ENCODE measurements around the gene LSR.

The LSR gene, protein sequence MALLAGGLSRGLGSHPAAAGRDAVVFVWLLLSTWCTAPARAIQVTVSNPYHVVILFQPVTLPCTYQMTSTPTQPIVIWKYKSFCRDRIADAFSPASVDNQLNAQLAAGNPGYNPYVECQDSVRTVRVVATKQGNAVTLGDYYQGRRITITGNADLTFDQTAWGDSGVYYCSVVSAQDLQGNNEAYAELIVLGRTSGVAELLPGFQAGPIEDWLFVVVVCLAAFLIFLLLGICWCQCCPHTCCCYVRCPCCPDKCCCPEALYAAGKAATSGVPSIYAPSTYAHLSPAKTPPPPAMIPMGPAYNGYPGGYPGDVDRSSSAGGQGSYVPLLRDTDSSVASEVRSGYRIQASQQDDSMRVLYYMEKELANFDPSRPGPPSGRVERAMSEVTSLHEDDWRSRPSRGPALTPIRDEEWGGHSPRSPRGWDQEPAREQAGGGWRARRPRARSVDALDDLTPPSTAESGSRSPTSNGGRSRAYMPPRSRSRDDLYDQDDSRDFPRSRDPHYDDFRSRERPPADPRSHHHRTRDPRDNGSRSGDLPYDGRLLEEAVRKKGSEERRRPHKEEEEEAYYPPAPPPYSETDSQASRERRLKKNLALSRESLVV

DNA sequence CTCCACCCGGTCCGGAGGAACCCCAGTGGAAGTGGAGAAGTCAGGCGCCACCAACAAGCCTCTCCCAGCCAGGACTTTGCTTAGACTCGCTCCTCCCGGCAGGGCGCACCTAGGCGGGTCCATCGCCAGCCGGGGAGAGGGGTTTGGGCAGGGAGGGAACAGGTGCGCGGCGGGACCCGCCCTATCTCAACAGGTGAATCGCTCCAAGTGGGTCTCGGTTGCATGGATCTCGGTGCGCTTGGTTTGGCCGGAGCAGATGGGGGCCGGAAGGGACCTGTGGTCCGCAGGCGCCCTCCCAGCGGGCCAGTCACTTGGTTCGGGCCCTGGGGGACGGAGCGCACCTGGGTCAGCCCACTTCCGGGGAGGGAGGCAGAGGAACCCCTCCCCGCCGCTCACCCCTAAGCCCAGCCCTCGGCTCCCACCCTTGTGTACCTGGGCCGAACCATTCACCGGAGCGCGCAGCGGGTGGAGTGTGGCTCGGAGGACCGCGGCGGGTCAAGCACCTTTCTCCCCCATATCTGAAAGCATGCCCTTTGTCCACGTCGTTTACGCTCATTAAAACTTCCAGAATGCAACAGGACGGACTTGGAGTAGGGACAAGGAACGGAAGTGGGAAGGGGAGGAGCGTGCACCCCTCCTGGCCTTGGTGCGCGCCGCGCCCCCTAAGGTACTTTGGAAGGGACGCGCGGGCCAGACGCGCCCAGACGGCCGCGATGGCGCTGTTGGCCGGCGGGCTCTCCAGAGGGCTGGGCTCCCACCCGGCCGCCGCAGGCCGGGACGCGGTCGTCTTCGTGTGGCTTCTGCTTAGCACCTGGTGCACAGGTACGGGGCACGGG, at the start of gene LSR:
TSS of gene LSR (plus strand) at position 693 of the 836 bp plus-strand sequence. CDS start at position 714, 21 bp downstream.
- DNase-seq (ENCODE audit: low read depth): no peak

DNA sequence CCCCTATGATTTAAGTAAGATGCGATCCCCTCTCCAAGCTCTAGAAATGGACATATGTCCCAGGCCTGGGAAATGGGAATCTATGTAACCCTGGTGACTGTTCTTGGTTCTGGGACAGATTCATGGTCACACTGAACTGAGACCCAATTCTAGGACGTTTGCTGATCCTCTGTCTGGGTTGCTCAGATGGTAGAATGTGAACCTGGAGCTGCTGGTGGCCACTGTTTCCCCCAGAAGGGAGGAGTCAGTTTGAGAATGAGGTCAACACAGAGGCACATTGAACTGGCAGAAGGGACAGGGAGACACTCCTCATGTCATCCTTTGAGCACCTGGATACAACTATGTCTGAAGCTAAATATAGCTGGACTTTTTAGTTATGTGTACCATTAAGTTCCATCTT, 49.3 kb upstream of the LSR start:
- no peak for DNase-seq (ENCODE audit: low read depth)

DNA sequence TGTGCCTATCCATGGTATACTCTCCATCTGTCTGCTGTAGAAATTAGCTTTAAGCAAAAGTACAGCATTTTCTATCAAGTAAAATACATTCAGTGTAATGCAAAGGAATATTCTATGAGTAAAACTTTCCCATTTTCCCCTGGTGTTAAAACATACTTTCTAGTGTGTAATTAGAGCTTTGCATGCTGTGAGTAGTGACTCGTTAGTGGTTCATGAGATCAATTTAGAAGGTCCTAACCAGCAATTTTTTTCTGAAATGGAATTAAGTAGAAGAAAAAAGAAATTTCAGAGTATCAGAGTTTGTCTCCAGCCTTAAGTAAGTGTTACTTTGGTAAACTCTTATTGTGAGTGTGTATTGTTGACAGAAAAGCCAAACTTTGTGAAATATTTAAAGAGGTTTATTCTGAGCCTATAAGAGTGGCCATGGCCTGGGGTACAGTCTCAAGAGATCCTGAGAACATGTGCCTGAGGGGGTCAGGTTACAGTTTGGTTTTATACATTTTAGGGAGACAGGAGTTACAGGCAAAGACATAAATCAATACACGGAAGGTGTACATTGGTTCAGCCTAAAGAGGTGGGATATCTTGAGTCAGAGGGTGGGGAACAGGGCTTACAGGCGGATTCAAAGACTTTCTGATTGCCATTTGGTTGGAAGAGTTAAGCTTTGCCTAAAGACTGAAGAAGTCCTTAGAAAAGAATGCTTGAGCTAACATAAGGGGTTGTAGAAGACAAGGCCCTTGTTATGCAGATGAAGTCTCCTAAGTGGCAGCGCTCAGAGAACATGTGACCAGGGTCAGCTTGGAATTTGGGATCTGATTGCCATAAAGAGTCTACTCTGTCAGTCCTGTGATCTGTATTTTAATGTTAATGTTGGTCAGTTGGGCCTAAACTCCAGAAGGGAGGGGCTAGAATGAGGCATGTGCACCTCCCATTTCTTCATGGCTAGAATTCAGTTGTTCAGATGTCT, 45.8 kb upstream of the LSR start:
- DNase-seq (ENCODE audit: low read depth): no peak

DNA sequence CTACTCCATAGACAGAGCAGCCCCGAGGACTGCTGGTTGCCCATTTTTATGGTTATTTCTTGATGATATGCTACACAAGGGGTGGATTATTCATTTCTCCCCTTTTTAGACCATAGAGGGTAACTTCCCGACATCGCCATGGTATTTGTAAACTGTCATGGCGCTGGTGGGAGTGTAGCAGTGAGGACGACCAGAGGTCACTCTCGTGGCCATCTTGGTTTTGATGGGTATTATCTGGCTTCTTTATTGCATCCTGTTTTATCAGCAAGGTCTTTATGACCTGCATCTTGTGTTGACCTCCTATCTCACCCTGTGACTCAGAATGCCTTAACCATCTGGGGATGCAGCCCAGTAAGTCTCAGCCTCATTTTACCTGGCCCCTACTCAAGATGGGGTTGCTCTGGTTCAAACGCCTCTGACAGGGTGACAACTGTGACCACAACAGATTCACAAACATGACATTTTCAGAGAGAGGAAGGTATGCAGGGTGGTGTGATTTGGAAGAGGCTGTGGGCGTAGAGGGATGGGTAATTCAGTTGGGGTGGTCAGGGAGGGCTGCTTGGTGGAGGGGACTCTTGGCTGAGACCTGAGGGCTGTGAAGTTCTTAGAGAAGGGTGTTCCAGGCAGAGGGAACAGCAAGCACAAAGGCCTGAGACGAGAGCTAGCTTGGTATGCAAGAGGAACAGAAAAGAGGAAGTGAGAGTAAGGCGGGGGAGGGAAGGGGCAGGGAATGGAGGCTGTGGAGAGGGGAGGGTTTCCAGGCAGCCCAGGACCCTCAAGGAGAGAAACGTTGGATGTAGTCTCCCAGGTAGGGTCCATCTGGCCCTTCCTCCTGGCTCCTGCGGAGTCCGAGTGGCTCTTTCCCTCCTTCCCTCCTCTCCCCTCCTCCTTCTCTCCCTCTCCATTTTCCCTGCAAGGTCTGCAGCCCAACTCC, 43.7 kb upstream of the LSR start:
- DNase-seq (ENCODE audit: low read depth): no peak

DNA sequence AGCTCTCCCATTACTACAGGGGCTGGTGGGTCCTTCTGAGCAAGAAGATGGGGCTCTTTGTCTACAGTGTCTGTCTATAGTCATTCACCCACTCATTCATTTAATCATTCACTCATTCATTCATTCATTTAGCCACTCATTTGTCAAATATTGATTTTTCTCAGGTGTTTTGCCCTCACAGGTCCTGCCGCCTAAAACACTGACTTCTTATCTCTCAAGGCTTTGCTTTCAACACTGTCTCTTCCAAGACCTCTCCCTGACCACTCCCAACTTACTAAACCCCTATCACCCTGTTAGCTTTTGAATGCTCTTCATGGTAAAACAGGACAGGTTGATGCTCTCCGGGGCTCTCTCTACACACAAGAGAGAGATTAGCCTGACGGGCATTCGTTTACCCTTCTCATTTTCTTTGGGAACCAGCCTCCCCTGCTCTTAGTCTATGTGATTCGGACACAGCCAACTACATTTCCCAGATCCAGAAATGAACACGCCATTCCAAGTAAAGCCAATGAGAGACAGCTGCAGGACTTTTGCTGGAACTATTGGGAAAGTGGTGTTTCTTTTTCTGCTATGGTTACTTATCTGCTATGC, 43.0 kb upstream of the LSR start:
- no peak for DNase-seq (ENCODE audit: low read depth)

DNA sequence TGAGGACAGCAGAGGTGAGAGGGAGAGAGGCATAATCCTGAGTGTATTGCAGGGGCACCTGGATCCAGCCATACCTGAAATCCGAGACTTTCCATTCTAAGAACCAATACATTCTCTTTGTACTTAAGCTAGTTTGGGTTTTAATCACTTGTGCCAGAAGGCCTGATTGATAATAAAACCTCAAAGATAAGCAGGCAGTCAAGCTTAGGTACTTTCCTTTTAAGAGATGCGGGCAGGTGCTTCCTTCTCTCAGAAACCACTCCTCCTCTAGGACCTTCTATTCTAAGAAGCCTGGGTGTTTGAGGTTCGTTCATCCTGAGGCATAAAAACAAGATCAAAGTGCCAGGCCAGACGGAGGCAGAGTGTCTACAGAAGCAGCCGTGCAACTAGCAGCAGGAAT, 42.4 kb upstream of the LSR start:
- DNase-seq (ENCODE audit: low read depth): no peak

DNA sequence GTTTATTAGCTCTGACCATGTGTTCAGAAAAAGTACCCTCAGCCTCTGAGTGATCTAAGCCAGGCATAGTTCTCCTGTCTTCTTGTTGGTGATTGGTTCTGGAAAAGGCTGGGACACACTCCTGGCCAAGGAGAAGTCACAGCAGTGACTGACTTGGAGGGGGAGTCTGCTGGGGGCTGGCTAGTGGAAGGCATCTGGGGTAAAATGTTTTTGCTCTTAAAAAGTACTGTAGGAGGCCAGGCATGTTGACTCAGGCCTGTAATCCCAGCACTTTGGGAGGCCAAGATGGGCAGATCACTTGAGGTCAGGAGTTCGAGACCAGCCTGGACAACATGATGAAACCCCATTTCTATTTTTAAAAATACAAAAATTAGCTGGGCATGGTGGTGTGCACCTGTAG, 41.9 kb upstream of the LSR start:
- no peak for DNase-seq (ENCODE audit: low read depth)

DNA sequence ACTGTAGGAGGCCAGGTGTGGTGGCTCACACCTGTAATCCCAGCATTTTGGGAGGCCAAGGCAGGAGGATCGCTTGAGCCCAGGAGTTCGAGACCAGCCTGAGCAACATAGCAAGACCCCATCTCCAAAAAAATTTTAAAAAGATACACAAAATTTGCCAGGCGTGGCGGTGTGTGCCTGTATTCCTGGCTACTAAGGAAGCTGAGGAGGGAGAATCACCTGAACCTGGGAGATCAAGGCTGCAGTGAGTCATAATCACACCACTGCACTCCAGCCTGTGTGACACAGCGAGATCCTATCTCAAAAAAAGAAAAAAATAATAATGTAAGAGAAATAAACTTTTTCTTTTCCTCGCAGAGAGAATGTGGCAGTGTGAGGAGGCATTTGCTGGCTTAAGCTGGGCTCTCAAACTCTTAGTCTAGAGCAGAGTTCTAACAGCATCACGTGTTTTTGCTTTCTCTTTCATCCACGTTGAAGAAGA, 41.4 kb upstream of the LSR start:
- DNase-seq (ENCODE audit: low read depth): no peak

DNA sequence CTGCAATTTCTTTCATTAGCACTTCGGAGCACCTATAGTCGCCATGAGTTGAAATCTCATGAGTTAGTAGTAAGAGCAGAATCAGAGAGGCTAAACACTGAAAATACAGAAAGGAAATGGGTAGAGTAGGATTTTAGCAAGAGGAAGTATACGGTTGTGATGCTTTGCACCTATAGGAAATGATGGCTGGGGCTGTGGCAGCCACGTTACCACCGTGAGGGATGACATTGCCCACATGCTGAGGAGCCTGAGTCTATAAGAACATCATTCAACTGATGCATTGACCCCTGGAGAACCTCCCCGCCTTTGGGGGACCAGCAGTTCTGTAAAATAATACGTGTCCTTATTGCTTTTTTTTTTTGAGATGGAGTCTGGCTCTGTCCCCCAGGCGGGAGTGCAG, 40.7 kb upstream of the LSR start:
- no peak for DNase-seq (ENCODE audit: low read depth)

DNA sequence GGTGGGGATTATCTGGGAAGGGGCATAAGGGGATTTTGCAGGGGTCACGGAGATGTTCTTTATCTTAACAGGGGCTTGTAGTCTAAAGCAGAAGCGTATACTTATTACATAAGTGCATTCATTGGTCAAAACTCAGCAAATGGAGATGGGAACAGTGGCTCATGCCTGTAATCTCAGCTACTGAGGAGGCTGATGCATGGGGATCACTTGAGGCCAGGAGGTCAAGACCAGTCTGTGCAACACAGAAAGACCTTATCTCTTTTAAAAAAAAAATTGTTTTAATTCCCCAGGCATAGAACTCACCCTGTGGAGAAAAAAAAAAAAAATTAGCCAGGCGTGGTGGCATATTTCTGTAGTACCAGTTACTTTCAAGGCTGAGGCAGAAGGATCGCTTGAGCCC, 39.2 kb upstream of the LSR start:
- DNase-seq (ENCODE audit: low read depth): no peak

DNA sequence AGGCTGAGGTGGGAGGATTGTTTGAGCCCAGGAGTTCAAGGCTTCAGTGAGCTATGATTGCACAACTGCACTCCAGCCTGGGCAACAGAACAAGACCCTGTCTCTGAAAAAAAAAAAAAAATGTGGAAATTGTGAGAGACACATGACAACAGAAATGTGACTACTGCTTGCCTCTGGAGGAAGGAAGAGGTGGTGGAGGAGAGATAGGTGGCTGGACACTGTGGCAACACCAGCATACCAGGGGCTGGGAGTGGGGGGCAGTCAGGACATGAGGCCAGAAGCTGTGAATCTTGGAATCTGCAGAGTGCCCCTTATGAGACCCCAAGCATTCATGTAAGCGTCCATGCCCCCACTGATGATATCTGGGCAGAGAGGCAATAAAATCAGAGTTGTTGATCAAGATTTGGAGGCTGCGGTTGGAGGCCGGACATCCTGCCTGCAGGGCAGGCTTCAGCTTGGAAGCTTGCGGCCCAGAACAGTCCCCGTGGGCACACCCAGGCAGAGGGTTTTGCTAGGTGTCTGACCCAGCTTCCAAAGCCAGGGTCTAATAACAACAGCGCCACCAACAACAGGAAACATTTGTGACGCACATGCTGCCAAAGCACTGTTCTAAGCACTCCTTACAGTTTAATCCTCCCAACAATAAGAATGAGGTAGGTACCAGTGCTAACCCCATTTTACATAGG, 37.1 kb upstream of the LSR start:
- DNase-seq (ENCODE audit: low read depth): peak; percentile 73

DNA sequence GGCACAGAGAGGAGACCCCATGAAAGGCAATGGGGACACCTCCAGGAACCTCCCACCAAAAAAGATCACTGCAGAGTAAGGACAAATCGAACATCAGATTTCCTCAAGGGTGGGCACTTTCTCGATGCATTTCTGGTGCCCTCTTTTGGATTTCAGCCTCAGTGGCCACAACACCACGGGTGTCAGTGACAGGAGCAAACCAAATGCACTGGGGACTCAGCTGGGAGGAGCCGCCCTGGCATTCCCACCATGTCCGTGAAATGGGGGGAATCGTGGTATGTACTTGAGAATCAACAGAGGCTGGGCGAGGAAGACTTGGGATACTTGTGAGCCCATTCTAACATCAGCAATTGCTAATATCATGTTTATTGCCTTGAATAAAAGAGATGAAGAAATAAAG, 36.6 kb upstream of the LSR start:
- no peak for DNase-seq (ENCODE audit: low read depth)

DNA sequence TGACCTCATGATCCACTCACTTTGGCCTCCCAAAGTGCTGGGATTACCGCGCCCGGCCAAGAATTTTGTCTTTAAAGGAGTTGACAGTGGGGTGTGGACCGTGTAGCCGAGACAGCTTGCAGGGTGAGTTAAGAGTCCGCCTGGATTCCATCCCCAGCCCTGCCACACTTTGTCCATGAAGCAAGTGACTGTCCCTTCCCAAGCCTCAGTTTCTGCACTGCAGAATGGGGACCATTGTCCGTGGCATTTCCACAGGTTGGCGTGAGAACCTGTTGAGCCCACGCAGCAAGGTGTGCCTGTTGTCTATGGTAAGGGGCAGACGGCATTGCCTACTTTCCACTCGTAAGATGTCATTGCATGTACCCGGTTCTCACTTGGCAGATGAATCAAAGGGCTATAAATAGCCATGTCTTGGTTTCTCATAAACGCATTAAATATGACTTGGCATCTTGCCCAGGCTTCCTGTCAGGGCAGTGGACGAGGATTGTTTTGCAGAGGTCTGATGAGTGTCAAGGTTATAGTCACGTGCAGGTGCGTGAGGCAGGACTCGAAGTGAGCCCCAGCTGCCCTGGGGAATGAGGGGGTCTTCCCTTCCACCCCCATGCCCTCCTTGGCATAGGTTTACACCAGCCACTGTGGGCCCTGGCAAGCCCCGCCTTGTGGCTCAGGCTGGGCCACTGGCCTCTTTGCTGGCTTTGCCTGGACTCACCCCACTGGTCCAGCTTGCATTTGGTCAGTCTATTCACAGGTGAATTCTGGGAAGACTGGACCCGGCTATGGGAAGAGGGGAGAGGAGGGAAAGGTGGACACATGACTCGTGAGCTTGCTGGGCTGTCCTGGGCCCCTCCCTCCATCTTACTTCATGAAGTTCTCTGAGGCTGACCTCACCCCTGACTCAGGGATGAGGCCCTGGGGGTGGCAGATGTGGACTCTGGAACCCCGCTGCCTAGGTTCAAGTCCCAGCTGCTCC, 34.9 kb upstream of the LSR start:
- no peak for DNase-seq (ENCODE audit: low read depth)

DNA sequence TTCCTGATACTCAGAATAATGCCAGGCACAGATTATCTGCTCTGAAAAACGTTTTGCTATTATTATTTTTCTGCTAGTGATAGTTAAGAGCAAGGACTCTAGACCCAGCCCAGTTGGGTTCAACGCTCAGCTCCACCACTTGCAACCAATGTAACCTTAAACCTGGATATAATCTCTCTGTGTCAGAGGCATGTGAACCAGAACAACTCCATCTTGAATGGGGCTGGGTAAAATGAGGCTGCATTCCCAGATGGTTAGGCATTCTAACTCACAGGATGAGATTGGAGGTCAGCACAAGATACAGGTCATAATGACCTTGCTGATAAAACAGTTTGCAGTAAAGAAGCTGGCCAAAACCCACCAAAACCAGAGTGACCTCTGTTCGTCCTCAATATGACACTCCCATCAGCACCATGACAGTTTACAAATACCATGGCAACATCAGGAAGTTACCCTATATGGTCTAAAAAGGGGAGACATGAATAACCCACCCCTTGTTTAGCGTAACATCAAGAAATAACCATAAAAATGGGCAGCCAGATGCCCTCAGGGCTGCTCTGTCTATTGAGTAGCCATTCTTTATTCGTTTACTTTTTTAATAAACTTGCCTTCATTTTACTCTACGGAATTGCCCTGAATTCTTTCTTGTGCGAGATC, 33.9 kb upstream of the LSR start:
- DNase-seq (ENCODE audit: low read depth): no peak

DNA sequence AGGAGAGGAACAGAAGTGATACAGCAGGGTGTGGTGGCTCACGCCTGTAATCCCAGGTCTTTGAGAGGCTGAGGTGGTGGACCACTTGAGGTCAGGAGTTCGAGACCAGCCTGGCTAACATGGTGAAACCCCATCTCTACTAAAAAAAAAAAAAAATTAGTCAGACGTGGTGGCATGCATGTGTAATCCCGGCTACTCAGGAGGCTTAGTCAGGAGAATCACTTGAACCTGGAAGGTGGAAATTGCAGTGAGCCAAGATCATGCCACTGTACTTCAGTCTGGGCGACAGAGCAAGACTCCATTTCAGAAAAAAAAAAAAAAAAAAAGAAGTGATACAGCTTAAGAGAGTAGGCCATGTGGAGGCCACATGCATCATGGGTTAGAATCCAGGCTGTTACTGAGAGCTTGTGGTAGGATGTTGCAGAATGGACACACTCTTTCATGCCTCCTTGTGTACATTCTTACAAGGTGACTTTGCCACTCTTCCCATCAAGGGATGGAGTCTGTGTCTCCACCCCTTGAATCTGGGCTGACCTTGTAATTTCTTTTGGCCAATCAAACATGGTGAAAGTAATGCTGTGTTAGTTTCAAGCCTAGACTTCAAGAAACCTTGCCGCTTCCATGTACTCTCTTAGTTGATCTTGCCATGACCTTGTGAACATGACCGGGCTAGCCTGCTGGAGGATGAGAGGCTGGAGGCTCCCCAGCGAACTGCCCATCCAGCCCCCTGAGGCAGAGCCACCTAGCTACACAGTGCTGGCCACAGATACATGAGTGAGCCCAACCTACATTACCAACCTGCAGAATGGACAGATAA, 32.6 kb upstream of the LSR start:
- DNase-seq (ENCODE audit: low read depth): no peak

DNA sequence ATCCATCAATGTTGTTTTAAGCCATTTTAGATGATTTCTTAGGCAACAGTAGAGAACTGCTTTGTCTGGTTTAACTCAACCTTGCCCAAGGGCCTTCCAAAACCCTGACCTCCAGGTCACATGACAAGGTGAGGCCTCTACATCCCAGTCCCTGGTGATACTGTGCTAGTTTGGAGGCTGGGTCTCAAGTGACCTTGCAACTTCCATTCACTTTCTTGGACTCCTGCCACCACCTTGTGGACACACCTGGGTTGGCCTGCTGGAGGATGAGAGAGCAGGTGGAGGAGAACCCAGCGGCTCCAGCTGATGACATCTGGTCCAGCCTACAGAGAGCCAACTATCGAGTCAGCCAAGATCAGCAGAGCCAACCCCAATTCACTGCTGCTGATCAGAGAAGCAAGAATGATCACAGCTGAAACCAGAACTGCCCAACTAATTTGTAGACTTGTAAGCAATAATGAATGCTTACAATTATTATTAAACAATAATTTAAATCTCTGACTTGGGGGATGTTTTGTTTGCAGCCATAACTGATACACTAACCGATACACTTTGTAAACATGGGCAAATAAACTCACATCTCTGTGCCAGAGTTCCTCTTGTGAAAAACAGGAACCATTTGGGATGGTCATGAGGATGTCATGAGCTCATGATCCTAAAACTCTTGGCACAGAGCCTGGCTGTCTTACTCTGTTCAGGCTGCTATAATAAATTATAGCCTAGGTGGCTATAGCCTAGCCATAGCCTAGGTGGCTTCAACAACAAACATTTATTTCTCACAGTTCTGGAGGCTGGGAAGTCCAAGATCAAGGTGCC, 31.8 kb upstream of the LSR start:
- DNase-seq (ENCODE audit: low read depth): no peak
